Neutrophil (primary cell): ENCODE results near the gene GDF11.

Source experiments
- H3K27ac ChIP-seq: fragments of 200-600 bp; sonication (generic); 2 replicates; pipeline ENCODE4 v1.5.1; 2016; ENCODE audit warnings: mild to moderate bottlenecking, moderate library complexity
- H3K27me3 ChIP-seq: fragments of 200-600 bp; sonication (generic); 2 replicates; pipeline ENCODE4 v1.6.0; 2016; ENCODE audit warnings: mild to moderate bottlenecking
- H3K36me3 ChIP-seq: fragments of 200-600 bp; sonication (generic); 2 replicates; pipeline ENCODE4 v1.5.1; 2017
- H3K4me1 ChIP-seq, 2 experiments: fragments of 200-600 bp in 1 of 2; sonication (generic) in 1 of 2; 1 replicate in 1 of 2; 2 replicates in 1 of 2; pipeline versions ENCODE4 v1.5.1 to v1.6.1; 2013 to 2016; ENCODE audit warnings: low read depth in 1 of 2, low read length in 1 of 2, mild to moderate bottlenecking in 1 of 2, moderate library complexity in 1 of 2; ENCODE audit not compliant: control insufficient read depth in 1 of 2, insufficient read depth in 1 of 2
- H3K4me3 ChIP-seq, 2 experiments: fragments of 200-600 bp in 1 of 2; sonication (generic) in 1 of 2; 1 replicate in 1 of 2; 2 replicates in 1 of 2; pipeline ENCODE4 v1.5.1; 2013 to 2016; ENCODE audit warnings: low read depth in 1 of 2, low read length in 1 of 2, mild to moderate bottlenecking in 1 of 2, moderate library complexity in 1 of 2
- H3K9me3 ChIP-seq: fragments of 200-600 bp; sonication (generic); 2 replicates; pipeline ENCODE4 v1.5.1; 2016
- CTCF ChIP-seq: fragments of 200-600 bp; sonication (generic); IDR thresholded peaks from 2 replicates; pipeline ENCODE4 v1.5.1; 2016; ENCODE audit warnings: antibody characterized with exemption

Gene GDF11

DNA sequence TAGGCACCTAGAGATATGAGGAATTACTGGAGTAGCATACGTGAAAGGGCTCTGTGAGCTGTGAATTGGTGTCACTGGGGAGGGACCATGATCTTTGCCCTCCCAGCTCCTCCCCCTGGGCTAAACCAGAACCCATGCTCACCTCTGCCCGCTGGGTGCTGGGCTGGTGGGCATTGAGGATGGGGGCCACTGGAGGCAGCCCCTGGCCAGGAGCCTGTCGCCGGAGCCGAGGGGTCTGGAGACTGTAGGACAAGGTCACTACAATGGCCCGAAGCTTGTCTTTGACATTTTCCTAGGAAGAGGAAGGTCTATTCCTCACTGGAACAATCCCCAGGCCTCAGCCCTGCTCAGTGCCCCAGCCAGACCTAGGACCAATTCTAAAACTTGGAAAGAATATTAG lies 46.8 kb upstream of the GDF11 start:
- Histone ChIP-seq H3K36me3 (no peaks in the 10 kb centered on the region), H3K27me3 (no peaks in the 10 kb centered on the region)

DNA sequence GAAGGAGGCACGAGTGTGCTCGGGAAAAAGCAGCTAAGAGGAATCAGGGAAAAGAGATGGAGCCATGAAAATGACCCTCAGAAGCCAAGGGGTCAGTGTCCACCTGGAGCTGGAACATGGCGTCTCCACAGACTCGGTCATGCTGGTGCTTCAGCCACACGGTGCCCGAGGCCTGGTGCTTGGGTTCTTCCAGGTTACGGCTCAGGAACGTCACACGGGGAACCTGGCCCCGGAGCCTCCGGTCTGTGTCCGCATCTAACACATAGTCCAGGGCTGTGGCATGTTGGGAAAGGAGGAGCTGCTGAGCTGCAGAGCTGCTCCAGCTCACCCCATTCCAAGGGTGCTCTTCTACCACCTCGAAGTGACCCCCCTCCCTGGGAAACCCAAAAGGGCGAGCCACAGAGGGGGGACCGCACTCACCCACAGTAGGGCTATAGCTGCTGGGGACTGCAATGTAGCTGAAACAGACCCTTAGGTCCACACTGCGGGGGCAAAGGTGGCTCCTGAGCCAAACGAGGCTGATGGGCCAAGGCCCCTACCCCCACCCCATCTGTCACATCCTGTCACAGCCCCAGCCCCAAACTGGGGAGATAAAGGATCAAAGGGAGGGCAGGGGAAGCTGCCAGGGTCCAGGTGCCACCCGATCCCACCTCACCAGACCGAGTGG lies 46.0 kb upstream of the GDF11 start:
- TF ChIP-seq CTCF: no peak
- Histone ChIP-seq H3K4me3 (no peak overlapping the region), H3K27ac (no peak overlapping the region), H3K4me1 (no peaks in the 10 kb centered on the region), H3K36me3 (no peaks in the 10 kb centered on the region), H3K9me3 (no peaks in the 10 kb centered on the region), H3K27me3 (no peaks in the 10 kb centered on the region)

More for the DNA sequence above, 46.8 kb upstream of the GDF11 start:
- Histone ChIP-seq H3K4me1 (no peaks in the 10 kb centered on the region), H3K9me3 (no peaks in the 10 kb centered on the region), H3K27ac (no peak overlapping the region), H3K4me3 (no peak overlapping the region)
- no peak for TF ChIP-seq CTCF

GRCh38 chr12:55697686-55698085 lies 45.2 kb upstream of the GDF11 start:
- H3K36me3 ChIP-seq: no peaks in the 10 kb centered on the region
- no peaks in the 10 kb centered on the region for H3K27me3 ChIP-seq
- no peaks in the 10 kb centered on the region for H3K4me1 ChIP-seq
- no peaks in the 10 kb centered on the region for H3K9me3 ChIP-seq
- no peak overlapping the region for H3K4me3 ChIP-seq
- H3K27ac ChIP-seq: no peak overlapping the region
- no peak for TF ChIP-seq CTCF

DNA sequence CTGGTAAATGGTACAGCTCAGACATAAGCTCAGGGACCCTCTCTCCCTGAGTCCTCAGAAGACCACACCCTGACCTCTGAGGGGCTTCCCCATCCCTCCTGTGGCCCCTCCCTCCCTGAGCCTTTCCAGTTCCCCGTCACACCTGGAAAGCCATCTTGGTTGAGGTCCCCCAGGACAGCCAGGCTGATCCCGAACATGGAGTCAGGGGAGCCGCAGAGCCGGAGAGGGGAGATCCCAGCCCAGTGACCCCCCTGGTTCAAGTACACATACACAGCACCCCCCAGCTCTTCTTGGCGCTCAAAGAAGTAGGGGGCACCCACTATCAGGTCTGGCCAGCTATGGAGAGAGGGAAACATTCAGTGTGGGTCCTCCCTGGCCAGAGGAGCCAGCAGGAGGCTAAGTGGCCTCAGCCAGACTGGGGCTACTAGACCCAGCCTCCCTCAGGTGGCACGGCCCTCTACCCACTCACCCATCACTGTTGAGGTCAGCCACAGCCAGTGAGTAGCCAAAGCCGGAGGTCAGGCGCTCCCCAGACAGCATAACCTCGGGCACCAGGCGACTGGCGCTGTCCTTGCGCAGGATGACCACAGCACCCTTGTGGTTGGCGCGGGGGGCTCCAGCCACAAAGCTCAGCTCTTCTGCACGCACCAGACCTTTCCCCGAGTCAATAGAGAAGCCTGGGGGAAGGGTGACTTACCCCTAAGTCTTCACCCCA lies 44.5 kb upstream of the GDF11 start:
- Histone ChIP-seq H3K9me3 (no peaks in the 10 kb centered on the region), H3K36me3 (no peaks in the 10 kb centered on the region), H3K4me1 (no peaks in the 10 kb centered on the region), H3K4me3 (no peak overlapping the region), H3K27me3 (no peaks in the 10 kb centered on the region), H3K27ac (no peak overlapping the region)
- no peak for TF ChIP-seq CTCF

DNA sequence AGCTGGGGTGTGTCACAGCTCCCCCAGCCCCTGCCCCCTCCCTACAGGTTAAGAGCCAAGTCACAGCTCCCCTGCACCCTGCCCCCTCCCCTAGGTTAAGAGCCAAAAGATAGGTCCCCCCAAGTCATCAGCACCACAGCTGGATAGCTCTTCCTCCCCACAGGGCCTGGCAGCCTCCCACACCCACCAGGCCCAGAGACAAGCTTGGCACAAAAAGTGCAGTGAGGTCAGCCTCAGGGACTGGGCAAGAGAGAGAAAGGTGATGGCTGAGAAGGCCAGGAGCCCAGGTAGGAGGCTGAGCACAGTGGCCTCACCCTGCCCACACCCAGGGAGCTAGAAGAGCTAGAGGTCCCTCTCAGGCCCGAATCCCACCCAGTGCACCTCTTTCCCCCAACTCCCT lies 44.0 kb upstream of the GDF11 start:
- H3K27ac ChIP-seq: no peak overlapping the region
- H3K36me3 ChIP-seq: no peaks in the 10 kb centered on the region
- no peak for TF ChIP-seq CTCF
- H3K9me3 ChIP-seq: no peaks in the 10 kb centered on the region
- no peaks in the 10 kb centered on the region for H3K27me3 ChIP-seq
- H3K4me1 ChIP-seq: no peaks in the 10 kb centered on the region
- no peak overlapping the region for H3K4me3 ChIP-seq
